Stimulated activated CD8-positive, alpha-beta memory T cell treated with anti-CD3 and anti-CD28 coated beads, Interleukin-7, amount 100 ng/mL, for 48 hours (primary cell): ENCODE results near the gene OR11L1.

Experiments used
- DNase-seq, 2 donors: peaks; one replicate each; pipeline ENCODE4 v3.0.0-alpha.2; 2020; ENCODE audit warnings: low read depth in 1 of 2; ENCODE audit errors: extremely low read depth in 1 of 2

OR11L1 gene

GRCh38 chr1:247812637-247813036 lies 29.1 kb downstream of the OR11L1 start:
- no peak for DNase-seq

DNA sequence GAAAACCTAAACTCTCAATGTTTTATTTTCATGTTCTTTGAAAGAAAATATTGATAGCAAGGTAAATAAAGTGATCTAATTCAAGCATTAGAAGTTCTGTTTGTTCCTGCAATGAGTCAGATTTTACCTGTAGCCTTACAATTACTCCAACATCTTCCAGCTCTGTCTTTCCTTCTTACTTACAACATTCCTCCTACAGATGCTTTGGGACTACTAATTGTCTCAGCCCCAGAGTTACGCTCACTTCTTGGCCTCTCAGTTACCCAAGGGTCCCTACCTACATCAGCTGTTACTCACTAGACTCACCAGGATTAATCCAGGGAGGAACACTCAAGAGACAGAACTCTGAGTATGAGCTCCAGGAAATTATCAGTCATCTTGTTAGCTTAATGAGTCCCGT lies 44.2 kb downstream of the OR11L1 start:
- DNase-seq: no peak
